GM12874 (cell line): Measurements from ENCODE around the gene OTUB2.

Experiments used
- CTCF ChIP-seq: IDR thresholded peaks from 2 replicates; pipeline ENCODE4 v1.5.1; 2011; ENCODE audit warnings: low read depth, mild to moderate bottlenecking, control low read depth, low read length, moderate library complexity; ENCODE audit not compliant: insufficient read depth

Gene OTUB2

GRCh38 chr14:94026173-94026888, at the start of gene OTUB2:
Gene OTUB2, plus strand, starts transcription at chr14:94026340. Its CDS starts 198 bp downstream, at chr14:94026538.
- TF ChIP-seq CTCF, result no peak

DNA sequence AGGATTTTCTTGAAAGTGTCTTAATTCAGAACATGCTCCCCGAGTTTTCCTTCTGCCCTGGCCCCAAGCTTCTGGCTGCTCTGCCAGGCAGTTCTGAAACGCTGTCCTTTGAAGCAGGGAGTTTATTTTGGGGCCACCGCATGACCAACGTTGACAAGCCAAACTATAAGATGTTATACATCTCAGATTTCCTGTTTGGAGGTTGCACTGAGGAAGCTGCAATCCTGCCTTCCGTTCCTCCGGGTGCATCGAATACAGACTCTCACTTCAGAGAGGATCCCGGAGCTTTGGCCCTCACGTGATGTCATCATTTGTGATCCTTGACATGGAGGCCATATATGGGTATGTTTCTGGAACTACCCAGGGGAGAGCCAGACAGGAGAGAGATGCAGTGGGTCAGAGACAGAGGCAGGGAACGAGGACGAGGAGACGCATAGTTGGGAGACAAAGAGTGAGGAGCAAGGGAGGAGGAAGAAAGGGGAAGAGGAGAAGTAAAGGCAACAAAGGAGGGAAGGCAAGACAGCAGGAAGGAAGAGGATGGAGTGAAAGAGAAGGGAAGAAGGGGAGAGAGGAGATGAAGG, 49.6 kb upstream of the OTUB2 start, which contains the start of gene ASB2:
Gene ASB2, minus strand, starts transcription at position 94 of the 581 bp plus-strand sequence. CDS start 12,031 bp downstream, outside the sequence.
- no peak for TF ChIP-seq CTCF

GRCh38 chr14:93977171-93977570, 49.0 kb upstream of the OTUB2 start:
- TF ChIP-seq CTCF, result no peak

GRCh38 chr14:93977790-93978581, 48.2 kb upstream of the OTUB2 start:
- no peak for TF ChIP-seq CTCF

GRCh38 chr14:93978735-93979134, 47.4 kb upstream of the OTUB2 start:
- TF ChIP-seq CTCF, result no peak

DNA sequence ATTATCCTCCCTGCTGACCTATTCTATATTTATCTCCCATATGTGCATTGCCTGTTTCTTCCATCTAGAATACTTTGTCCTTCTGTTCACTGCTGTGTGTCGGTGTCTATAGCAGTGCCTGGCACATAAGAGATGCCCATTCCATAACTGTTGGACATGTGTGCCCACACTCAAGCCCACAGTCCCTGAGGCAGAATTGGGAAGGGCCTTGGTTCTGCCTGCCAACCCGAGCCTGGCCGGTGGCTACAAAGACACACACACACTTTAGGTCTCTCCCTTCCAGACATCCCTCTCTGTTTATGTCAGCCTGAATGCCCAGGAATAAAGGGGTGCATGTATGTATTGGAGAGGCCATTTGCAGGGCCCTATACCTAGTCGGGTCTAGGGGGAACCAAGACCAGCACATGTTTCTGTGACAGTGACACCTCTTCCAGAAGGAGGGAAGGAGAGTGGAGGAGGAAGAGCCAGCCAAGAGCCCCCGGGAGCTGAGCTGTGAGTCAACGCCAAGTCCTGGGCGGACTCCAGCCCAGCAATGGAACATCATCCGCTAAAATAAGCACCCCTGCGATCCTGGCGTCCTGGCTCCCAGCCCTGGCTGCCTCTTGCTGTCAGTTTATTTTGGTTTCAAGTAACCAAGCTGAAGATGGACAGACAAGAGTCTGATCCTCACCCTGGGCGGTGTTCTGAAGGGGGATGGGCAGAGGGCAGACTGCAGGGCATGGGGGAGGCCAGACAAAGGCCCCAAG, 45.5 kb upstream of the OTUB2 start:
- no peak for TF ChIP-seq CTCF
